HG02840 (cell line): ENCODE data around the gene KCNMA1.

ENCODE experiments used
- ATAC-seq: cut with Tn5 transposase; IDR thresholded peaks from one replicate; pipeline ENCODE4 v1.9.1; 2021; ENCODE audit warnings: mild to moderate bottlenecking, moderate library complexity, moderate number of reproducible peaks; ENCODE audit not compliant: unreplicated experiment, low FRiP score

The KCNMA1 gene

DNA sequence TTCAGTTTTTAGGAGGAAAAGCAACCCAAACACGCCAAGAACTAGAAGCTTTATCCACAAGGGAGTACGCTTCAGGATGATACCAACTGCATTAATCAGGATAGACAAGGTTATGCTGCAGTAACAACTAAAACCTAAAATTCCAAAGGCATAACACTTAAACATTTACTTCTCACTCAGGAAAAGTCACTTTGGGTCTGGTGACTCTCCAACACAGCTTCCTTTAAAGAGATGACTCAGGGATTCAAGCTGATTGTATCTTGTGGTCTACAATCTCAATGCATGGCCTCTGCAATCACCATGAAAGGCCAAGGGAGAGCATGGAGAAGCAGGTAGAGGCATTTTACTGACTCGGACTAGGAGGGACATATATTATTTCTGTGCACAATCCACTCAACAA is 315.8 kb downstream of the KCNMA1 start:
- ATAC-seq: no peak

DNA sequence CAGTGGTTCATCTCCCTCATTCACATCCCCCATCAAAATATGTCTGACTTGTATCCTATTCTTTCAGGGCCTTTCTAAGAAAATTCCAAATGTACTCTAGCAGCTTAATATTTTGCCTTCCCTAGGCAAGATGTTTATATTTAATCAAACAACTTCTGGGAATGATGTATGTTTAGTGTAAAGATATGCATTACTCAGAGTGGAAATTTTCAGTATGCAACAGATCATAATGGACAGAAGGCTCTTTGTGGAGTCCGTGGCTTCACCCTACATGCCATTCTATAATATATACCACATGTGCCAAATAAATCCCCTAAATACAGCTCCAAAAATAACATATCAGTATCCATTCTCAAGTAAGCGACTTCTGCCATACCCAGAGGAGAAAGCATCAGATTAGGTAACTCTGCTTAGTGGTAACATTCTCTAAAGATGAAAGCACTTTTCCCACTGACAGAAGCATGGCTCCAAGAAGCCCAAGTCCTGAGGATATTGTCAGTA is 316.6 kb downstream of the KCNMA1 start:
- ATAC-seq: no peak

DNA sequence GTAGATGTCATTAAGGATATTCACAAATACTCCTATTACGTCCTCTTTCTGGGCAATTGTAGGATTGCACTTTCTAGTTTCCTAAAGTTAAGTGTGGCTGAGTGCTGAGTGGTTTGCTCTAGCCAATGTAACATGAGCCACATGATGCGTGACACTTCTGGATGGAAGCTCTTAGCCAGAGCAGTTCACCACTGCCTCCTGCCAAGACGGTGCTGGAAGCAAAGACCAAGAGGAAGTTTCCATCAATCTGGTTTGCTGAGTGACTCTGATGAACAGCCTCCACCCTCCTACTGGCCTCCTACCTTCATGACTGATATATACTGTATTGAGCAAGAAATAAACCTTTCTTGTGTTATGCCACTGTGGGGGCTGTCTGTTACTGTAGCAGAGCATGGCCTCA is 318.1 kb downstream of the KCNMA1 start:
- ATAC-seq: no peak

DNA sequence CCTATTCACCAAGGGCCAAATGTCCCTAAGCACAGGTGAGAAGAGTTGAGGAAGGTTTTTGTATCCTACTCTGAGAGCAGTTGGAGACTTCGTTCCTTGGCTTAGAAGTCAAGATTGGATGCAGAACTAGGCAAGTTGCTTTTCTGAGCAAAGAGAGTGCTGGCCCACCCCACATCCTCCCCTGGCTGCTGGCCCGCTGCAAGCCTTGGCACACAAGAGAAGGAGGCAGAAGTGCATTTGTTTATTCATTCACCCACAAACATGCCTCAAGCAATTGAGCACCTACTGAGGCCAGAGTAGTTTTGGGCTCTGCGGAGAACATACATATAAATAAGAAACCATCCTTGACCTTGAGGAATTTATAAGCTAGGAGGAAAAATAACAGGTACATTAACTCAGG is 318.9 kb downstream of the KCNMA1 start:
- no peak for ATAC-seq

DNA sequence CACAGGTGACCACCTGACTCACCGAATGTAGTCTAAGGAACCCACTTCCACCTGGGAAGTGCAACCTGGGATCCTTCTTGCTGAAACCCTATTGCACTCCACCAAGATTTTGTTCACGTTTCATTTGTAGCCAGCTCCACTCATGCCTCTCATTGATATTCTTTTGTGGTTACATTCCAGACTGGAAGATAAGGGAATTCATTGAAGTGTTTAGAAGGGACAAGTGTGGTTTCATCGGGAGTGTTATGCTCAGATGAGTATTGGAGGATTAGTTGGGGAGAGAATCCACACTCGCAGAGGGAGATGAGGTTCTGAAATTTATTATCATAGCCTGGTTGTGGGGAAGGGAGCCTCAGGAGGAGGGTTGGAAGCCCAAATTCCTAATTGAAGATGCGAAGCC is 320.4 kb downstream of the KCNMA1 start:
- no peak for ATAC-seq

DNA sequence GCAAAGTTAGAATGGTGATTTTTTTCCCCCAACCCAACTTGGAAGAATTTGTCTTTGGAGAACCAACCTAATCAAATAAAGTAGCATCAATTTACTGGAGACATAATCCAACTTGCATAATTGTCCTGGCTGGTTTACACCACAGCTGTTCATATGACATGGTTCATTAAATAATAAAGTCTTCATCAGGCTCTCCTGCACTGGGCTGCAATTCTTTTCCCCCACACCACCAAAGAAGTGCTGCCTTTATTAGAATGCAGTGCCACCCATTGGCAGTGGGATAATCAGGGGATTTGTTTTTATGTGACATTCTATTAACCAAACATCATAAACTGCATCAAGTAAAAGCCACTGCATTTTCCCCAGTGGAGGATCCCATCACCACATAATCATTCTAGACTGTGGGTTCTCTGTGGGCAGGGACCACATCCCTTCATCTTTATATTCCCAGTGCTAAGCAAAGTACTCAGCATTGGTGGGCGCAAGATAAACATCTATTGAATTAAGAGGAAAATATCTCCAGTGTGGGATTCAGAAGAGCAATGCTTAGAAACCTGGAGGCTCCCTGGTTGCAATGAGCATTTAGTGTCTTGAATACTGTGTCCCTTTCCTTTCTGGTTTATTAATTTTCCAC is 322.0 kb downstream of the KCNMA1 start:
- no peak for ATAC-seq

DNA sequence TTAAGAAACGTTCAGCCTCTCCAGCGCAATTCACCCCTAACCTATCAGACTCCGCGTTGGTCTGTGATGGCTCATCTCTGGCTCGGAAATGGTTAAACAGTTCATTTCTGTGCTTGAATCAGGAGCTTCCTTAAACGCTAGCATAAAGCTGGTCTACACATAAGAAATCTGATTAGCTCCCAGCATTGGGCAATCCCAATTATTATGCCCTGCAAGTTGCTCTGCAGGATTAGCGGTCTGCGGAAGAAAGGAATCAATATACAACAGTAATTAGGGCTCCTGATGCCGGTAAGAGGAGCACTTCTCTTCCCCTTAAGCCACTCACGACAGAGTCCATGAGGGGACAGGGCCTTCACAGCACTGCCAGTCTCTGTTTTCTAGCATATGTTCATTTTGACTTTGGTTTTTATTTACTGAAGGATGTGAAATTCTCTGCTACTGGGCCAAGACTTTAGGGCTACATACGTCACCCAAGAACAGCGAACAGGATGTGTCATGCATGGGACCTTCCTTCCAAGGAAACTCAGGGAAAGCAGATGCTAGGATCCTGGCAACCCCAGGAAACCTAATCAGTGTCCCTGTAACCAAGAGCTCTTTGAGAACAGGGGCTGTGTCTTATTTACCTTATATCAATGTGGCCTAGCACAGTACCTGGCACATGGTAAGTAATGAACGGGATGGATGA is 324.4 kb downstream of the KCNMA1 start:
- ATAC-seq: no peak

DNA sequence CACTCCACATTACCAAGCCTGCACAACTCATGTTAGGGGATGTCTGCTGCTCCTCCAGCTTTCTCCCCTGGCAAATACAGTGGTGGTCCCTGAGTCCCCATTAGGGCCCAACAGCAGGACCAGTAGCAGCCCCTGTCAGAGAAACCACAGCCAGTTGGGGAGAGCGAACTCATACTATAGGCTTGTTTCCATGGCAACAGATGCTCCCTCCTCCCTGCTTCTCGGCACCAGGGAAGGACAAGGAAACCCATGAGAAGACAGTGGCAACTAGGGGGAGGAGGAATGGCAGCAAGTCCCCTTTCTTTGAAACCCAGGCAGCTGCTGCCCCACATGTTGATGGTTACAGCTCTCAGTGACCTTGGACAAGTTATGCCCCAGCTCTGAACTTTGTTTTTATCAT is 326.4 kb downstream of the KCNMA1 start:
- ATAC-seq: no peak

DNA sequence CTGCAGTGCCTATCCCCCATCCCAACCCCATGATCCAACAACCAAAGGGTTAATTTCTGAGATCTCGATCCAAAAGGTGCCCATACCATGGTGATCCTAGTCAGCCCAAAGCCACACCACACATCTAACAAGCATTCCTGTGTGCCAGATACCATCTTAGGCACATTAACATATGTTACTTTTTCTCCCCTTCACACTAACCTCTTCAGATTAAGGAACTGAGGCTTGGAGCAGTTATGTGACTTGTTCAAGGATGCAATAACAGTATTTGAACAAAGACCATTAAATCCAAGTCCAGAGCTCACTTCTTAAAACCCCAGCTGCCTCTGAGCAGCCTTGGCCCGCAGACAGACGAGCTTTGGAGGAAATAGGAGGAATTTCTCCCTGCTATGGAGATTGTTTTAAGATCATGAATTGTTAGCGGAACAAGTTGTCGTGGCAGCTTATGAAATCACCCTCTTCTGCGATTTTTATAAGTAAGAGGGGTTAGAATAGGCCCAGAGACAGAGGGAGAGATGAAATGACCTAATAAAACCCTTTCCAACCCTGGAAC is 327.2 kb downstream of the KCNMA1 start:
- ATAC-seq: no peak

DNA sequence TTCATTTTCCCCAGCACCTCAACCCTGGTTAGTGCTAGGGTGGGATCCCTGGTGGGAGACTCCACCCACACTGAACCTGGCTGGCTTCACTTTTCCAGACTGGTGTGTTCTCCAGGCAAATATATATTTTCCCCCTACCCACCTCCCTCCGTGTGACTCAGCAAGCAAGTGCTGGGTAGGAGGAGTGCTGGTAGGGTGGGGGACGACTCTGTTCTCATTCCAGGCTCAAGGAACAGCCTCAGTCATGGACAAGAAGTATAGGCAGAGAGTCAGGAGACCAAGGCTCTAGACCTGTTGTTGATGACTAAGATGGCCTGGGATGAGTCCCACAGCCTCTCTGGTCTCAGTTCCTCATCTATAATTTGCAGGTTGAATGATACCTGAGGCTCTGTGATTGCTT is 328.1 kb downstream of the KCNMA1 start:
- no peak for ATAC-seq

DNA sequence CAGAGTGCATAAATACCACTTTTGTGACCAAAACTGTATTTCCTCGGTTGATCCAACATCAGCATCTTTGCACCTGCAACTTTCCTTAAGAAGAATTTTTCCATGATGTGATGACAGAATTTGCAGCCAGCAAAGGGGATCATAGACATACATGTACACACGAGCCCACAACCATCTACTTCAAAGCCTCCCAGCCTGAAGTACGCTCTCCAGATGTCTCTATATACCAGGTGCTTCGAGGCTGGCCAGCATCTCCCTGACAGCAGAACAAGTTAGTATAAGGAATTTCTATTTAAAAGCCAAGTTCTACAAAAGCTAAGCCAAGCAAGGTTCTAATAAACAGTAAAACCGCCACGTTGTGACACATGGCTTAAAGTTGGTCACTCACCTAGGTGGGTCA is 328.5 kb downstream of the KCNMA1 start:
- no peak for ATAC-seq

DNA sequence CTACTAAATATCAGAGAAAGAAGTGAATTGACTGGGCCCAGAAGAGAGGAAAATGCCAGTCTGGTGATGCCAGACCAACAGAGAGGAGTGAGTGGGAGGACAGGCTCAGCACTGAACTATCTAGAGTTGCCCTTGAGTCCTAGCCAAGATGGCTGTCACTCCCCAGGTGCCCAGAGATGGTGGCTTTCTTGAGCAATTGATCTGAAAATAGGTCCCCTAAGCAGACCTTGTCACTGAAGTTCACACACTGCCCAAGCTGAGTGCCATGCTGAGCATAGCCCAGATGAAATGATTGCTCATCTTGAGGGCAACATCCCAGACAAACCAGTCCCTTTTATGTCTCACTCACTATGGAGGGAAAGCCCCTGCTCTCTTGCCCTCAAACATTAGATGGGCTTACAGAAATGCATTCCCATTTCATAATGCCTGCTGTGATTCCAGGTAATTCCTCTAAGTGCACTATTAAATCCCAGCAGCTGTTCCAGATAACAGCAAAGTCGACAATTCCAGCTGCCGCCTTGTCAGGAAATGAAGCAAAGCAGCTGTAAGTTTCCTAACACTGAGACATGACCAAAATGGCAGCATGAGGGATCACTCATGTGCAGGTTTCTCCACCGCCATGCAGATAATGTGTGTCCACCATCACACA is 329.4 kb downstream of the KCNMA1 start:
- ATAC-seq: no peak

DNA sequence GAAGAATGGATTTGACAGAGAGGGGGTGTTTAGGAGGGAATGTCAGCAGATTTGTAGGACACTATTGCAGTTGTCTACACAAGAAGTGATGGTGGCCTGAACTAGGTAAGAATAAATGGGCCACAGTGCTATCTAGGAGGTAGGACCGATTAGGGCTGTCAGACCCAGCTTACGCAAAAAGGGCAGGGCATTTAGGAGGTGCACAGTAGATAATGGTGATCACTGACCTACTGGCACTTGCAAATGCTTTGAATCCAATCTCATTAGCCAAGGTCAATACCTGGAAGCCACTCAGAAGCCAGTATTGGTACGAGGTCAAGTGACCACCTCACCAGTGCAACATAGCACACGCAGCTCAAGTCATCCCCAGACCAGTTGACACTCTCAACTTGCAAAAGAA is 330.9 kb downstream of the KCNMA1 start:
- ATAC-seq: no peak

DNA sequence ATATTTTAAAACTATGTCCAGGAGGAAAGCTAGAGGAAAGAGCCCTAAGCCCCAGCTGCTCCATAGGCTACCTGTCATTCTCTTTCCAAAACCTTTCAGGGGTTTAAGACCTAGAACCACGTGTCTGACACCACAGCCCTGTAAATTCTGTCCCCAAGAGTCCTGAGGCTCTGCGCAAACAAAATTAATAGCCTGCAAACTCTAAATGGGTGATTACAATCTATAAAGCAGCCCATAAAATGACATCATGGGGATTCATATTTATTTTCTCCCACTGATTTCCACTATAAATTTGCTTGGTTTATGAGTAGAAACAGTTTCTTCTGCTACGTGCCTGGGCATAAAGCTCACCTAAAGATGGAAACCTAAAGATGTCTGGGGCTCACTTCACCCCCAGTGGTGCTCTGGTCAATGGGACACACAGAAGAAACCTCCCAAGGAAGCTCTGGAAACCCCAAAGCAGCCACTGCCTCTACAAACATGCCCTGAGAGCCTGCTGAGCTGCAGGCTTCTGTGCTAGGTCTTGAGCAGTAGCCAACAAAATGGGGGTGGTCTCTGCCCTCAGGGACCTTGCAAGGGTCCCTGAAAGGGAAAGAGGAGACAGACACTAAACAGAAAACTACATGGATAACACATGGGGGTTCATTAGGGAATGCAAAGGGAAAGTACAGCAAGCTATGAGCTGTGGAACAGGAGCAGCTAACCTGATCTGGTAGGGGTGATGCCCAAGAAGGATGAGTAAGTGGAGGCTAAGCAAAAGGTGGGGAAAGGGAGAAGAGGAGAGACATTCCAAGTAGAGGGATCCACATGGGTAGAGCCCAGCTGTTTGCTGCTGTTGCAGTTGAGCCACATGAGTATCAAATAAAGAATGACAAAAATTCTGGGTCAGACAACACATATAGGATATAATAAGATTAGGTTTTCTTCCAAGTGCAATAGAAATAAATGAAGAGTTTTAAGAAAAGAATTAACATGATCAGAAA is 331.7 kb downstream of the KCNMA1 start:
- ATAC-seq: no peak

DNA sequence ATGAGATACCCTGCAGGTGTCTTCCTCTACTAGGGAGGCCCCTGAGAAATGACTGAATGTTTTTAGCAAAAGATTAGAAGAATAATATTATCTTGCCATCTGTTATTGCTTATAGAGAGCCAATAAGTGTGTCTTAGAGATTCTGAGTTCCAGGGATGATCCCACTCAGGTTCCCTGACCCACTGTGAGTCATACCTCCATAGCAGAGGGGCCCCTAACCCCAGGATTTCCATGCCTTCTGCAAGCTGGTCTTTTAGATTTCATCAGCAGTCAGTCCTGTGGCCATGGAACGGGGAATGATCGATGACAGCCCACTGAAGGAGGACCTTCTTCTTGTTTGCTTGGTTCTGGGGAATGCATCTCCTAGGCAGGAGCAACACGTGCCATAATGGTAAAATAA is 333.4 kb downstream of the KCNMA1 start:
- ATAC-seq: no peak

DNA sequence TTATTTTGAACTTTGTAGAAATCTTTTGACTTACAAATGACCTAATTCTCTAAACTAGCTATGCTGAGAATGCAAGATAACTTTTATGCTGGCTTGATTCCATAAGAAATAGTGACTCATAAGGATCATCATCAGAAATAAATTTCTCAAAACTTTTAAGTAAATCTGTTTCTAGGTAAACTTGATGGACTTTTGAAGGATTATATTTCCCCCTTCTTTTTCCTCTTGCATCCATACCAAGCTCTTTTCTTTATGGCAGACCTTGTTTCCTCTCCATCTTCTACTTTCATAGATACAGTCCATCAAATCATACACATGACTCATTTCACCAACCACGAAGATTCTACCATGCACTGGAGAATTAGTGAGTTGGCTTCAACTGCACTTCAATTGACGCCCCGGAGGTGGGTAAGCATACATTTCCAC is 336.3 kb downstream of the KCNMA1 start:
- ATAC-seq: no peak

DNA sequence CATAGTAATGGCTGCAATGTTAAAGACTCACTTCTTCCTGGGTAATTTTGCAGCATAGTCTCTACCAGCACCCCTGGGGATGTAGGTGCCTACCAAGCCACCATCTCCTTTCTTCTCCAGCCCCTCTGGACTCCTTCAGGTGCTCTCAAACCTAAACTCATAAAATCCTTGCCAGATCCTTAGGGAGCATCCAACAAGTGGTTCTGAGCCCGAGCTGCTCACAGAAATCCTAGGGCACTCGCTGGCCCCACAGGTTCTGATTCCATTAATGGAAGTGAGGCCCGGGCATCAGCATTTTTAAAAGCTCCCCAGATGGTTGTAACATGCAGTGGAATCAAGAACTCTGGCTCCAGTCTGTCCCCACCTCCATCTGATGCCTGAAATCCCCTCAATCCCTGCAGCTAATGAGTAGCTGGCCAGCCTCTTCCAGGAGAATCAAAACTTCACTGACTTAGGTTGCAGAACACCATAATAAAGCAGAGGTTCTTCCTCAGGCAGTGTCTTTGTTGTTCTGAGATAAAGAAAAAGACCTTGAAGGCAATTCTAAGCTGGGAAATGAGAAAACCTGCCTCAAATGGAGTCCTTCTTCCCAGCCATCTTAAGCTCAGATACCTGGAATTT is 336.8 kb downstream of the KCNMA1 start:
- no peak for ATAC-seq

DNA sequence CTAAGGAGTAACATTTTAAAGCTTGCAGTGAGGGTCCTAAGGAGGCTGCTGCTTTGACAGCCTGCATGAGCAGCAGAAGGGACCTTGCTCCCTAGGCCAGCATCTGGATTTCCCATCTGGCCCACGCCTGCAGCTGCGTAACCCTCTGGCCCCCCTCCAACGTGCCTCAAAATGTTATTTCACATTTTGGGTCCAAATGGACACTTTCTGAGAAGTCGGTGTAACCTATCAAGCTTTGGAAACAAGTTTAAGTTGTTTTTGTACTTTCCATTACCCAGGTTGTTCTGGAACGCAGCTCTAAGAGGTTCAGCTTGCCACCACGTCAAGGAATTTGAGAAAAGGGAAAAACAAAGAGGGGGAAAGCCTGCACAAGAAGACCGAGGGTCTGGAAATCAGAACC is 338.3 kb downstream of the KCNMA1 start:
- no peak for ATAC-seq

DNA sequence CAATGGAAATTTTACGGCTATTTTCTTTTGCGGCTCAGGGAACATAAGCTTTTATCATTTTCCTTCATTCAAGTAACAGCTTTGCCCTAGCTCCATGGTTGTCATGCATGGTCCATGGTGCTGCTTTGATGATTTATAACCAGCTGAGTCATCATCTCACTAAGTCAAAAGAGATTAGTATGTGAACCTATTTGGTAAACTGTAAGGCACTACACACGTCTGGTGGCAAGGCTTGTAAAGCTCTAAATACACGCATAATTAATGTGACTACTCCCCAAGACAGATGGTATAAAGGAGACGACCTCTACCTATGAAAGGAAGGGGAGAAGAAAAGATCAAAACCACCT is 340.2 kb downstream of the KCNMA1 start:
- ATAC-seq: no peak
